Stimulated activated CD8-positive, alpha-beta memory T cell treated with anti-CD3 and anti-CD28 coated beads, Interleukin-7, amount 100 ng/mL, for 4 hours (primary cell): ENCODE data around the gene GPRC5A.
"Not testable (repeated sequence)": the region's sequence is repeated elsewhere in the genome, so short reads cannot be mapped to it uniquely, and the experiment has no call there.

ENCODE experiments used
- DNase-seq, 2 donors: peaks; one replicate each; pipeline ENCODE4 v3.0.0-alpha.2; 2020; ENCODE audit warnings: low read depth in 2 of 2

Gene GPRC5A

GRCh38 chr12:12891080-12891880 lies at the start of gene GPRC5A:
Gene GPRC5A (plus strand): TSS chr12:12891562. CDS start chr12:12908250, 16,688 bp downstream.
- no peak for DNase-seq

- DNase-seq: no peak
Measured at GRCh38 chr12:12845794-12846243, 45.5 kb upstream of the GPRC5A start.

GRCh38 chr12:12846780-12847179 lies 44.6 kb upstream of the GPRC5A start:
- not testable (repeated sequence) for DNase-seq

GRCh38 chr12:12853435-12853834 lies 37.9 kb upstream of the GPRC5A start:
- no peak for DNase-seq

GRCh38 chr12:12859690-12860089 lies 31.7 kb upstream of the GPRC5A start:
- DNase-seq: no peak

- no peak for DNase-seq
Measured at GRCh38 chr12:12864243-12864642, 27.1 kb upstream of the GPRC5A start.

GRCh38 chr12:12868477-12869235 lies 22.7 kb upstream of the GPRC5A start:
- DNase-seq: no peak

- DNase-seq: no peak
Measured at GRCh38 chr12:12870465-12870864, 20.9 kb upstream of the GPRC5A start.

- no peak for DNase-seq
Measured at GRCh38 chr12:12871587-12872138, 19.7 kb upstream of the GPRC5A start.

GRCh38 chr12:12872139-12872933 lies 19.0 kb upstream of the GPRC5A start:
- DNase-seq: no peak

- no peak for DNase-seq
Measured at GRCh38 chr12:12872934-12873275, 18.5 kb upstream of the GPRC5A start.

GRCh38 chr12:12874029-12874428 lies 17.3 kb upstream of the GPRC5A start:
- no peak for DNase-seq

- not testable (repeated sequence) for DNase-seq
Measured at GRCh38 chr12:12875301-12875700, 16.1 kb upstream of the GPRC5A start.

- no peak for DNase-seq
Measured at GRCh38 chr12:12877153-12877768, 14.1 kb upstream of the GPRC5A start.

- no peak for DNase-seq
Measured at GRCh38 chr12:12877781-12878455, 13.4 kb upstream of the GPRC5A start.

GRCh38 chr12:12880537-12880936 lies 10.8 kb upstream of the GPRC5A start:
- no peak for DNase-seq

GRCh38 chr12:12881151-12881909 lies 10.0 kb upstream of the GPRC5A start:
- no peak for DNase-seq

- no peak for DNase-seq
Measured at GRCh38 chr12:12882288-12882687, 9.1 kb upstream of the GPRC5A start.

GRCh38 chr12:12883369-12884001 lies 7.9 kb upstream of the GPRC5A start:
- DNase-seq: no peak
